Activated B cell treated with CpG ODN at 0.5 μM for 24 hours (primary cell): ENCODE results near the gene ZNF71. TPM values are rescaled to one million over a fixed set of nuclear protein-coding genes. Genes with fewer than 3 reads are reported as not detected.

Experiments used
- ATAC-seq: fragments of 200-7000 bp; cut with Tn5 transposase; one replicate; pipeline ENCODE4 v1.10.0; 2021; ENCODE audit warnings: low read depth, mild to moderate bottlenecking, moderate library complexity
- CTCF ChIA-PET: fragments of 350-600 bp; sonication (Branson Sonifier 250); formaldehyde crosslinking; loops from one replicate; lab custom pipeline; 2021; ENCODE audit warnings: antibody characterized with exemption; lab: Charles Lee
- POLR2A ChIA-PET: fragments of 350-600 bp; sonication (Branson Sonifier 250); formaldehyde crosslinking; loops from one replicate; lab custom pipeline; 2021; ENCODE audit warnings: antibody characterized with exemption; lab: Charles Lee
- DNase-seq: peaks from one replicate; pipeline ENCODE4 v3.0.0; 2022
- H3K27ac Mint-ChIP-seq: one replicate; pipeline ENCODE4 v1.8.0; 2020; ENCODE audit warnings: mixed read lengths
- H3K27me3 Mint-ChIP-seq: one replicate; pipeline ENCODE4 v1.8.0; 2021; ENCODE audit warnings: mixed read lengths
- H3K36me3 Mint-ChIP-seq: one replicate; pipeline ENCODE4 v1.8.0; 2021; ENCODE audit warnings: low read depth, mixed read lengths
- H3K4me1 Mint-ChIP-seq: one replicate; pipeline ENCODE4 v1.8.0; 2021; ENCODE audit warnings: mixed read lengths
- H3K4me3 Mint-ChIP-seq: one replicate; pipeline ENCODE4 v1.8.0; 2020; ENCODE audit warnings: mild to moderate bottlenecking, mixed read lengths
- H3K9me3 Mint-ChIP-seq: one replicate; pipeline ENCODE4 v1.8.0; 2020; ENCODE audit warnings: mixed read lengths
- intact Hi-C: fragments of 100-400 bp; cut with micrococcal nuclease; formaldehyde crosslinking; loops from one replicate; pipeline ENCODE4 v1.15.1; 2024
- total RNA-seq: library from RNA; stranded (reverse); gene quantifications from 2 replicates; pipeline ENCODE4 v1.2.3, GENCODE V29; 2022
- TF ChIP-seq, protein P1 (sequence below): fragments of 200-600 bp; IDR thresholded peaks from one replicate; pipeline ENCODE4 v1.8.0; 2022; ENCODE audit warnings: antibody characterized with exemption, mild to moderate bottlenecking

Gene ZNF71
- total RNA-seq, 1 donor from 2014 or later = 6.7 TPM

DNA sequence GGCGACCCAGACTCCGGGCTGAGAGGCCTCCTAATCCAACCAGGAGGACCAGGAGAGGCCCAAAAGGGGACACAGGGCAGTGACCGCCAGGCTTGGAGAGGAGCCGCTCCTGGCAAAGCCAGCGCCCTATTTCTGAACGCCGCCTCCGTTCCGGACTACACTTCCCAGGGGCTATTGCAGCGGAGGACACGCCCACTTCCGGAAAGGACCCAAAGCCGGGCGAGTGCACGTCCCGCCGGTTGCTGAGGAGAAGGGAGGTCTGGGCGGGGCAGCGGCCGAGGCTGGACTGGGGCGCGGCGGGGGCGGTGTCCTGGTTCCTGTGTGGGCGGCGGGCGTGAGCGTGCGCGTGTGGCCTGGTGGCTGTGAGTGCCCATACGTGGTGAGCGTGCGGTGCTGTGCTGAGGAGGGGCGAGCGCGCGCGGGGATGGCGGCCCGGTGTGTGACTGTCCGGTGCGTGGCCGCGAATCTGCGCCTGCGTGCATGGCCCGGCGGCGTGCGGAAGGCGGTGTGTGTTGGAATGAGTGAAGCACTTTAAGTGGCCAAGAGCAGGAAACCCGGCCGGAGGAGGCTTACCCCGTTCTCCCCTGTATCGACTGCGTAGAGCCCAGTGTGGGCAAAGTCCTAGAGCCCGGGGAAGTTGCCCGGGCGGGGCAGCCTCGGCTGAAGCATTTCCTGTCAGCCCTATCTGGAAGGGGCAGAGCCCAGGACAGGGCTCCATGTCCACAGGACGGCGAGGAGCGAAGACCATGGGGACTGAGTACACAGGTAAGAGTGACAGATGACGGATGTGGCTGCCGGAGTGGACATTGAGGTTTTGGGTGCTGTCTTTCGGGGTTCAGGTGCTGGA is 27.6 kb upstream of the ZNF71 start, which contains the start of gene ZNF470:
Gene ZNF470 (plus strand): TSS at position 195 of the 847 bp plus-strand sequence. CDS start 2,844 bp downstream, outside the sequence.
- Mint-ChIP-seq H3K27me3 (no peaks in the 10 kb centered on the region), H3K4me1 (peaks cover 15% of the 10 kb centered on the region), H3K4me3 (peak within 1 kb of the TSS; percentile 96), H3K36me3 (peaks cover 72% of the 10 kb centered on the region), H3K9me3 (peaks cover 35% of the 10 kb centered on the region), H3K27ac (peak within 1 kb of the TSS; percentile 88)
- DNase-seq (peak; percentile 86), ATAC-seq (peak; percentile 98)
- CTCF ChIA-PET = no interaction called here
- intact Hi-C loops = loop anchor here (1.0 to 10.0 kb wide), 5 partner anchors 28 to 253 kb away; partner anchors contain the start of genes ZFP28, ZNF583, ZNF71 and ZSCAN5A
- TF ChIP-seq, protein P1, sequence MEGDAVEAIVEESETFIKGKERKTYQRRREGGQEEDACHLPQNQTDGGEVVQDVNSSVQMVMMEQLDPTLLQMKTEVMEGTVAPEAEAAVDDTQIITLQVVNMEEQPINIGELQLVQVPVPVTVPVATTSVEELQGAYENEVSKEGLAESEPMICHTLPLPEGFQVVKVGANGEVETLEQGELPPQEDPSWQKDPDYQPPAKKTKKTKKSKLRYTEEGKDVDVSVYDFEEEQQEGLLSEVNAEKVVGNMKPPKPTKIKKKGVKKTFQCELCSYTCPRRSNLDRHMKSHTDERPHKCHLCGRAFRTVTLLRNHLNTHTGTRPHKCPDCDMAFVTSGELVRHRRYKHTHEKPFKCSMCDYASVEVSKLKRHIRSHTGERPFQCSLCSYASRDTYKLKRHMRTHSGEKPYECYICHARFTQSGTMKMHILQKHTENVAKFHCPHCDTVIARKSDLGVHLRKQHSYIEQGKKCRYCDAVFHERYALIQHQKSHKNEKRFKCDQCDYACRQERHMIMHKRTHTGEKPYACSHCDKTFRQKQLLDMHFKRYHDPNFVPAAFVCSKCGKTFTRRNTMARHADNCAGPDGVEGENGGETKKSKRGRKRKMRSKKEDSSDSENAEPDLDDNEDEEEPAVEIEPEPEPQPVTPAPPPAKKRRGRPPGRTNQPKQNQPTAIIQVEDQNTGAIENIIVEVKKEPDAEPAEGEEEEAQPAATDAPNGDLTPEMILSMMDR = no peak
- POLR2A ChIA-PET = no interaction called here

DNA sequence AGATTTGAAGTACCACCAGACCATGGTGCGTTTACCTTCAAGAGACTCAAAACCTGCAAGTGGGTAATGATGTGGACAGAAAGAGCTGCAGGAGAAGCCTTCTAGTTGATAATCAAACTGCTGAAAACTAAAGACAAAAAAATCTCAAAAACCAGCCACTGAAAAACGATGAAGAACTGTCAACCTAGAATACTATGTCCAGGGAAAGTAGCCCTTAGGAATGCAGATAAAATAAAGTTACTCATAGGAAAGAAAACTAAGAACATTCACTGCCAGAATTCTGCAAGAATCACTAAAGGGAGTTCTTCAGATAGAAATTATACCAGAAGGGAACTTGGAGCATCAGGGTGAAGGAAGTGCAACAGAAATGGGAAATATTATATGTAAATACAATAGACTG is 22.5 kb upstream of the ZNF71 start:
- peaks cover 48% of the 10 kb centered on the region for H3K9me3 Mint-ChIP-seq
- intact Hi-C loops = no loop called here
- peaks cover 84% of the 10 kb centered on the region for H3K36me3 Mint-ChIP-seq
- no peaks in the 10 kb centered on the region for H3K27me3 Mint-ChIP-seq
- TF ChIP-seq, protein P1 = no peak
- H3K4me1 Mint-ChIP-seq = peaks cover 6% of the 10 kb centered on the region
- ATAC-seq (no peak), DNase-seq (no peak)
- no peak overlapping the region for H3K27ac Mint-ChIP-seq
- POLR2A ChIA-PET = no interaction called here
- CTCF ChIA-PET = no interaction called here
- no peak overlapping the region for H3K4me3 Mint-ChIP-seq

DNA sequence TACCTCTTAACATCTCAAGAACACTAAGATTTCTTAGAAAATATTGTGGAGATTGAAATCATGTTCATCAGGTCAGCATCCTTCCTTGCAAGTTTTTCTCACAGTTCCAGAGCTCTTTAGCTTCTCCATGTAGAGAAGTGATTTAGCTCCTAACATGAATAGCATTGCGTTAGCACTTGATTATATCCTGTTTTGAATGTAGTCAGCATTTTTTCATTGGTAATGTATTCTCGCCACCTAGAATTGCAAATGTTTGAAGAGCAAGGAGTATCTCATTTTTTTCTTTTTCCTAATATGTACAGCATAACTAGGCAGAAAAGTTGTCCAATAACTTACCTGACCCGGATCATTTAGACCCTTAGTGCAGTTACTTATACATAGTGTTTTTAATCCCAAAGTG is 21.2 kb upstream of the ZNF71 start:
- H3K36me3 Mint-ChIP-seq = peaks cover 82% of the 10 kb centered on the region
- ChIA-PET CTCF (no interaction called here), POLR2A (no interaction called here)

GRCh38 chr19:56577719-56578602 is 17.1 kb upstream of the ZNF71 start:
- Mint-ChIP-seq H3K27me3 (no peaks in the 10 kb centered on the region), H3K4me3 (no peak overlapping the region), H3K4me1 (no peaks in the 10 kb centered on the region), H3K9me3 (peaks cover 52% of the 10 kb centered on the region), H3K27ac (no peak overlapping the region), H3K36me3 (peaks cover 68% of the 10 kb centered on the region)
- ChIA-PET CTCF (no interaction called here), POLR2A (no interaction called here)
- DNase-seq = no peak
- intact Hi-C loops = no loop called here
- ATAC-seq = no peak
- TF ChIP-seq, protein P1 = no peak

More for the DNA sequence above, 21.2 kb upstream of the ZNF71 start:
- no peak for ATAC-seq
- TF ChIP-seq, protein P1 = no peak
- DNase-seq = no peak
- Mint-ChIP-seq H3K4me1 (no peaks in the 10 kb centered on the region), H3K27ac (no peak overlapping the region), H3K4me3 (no peak overlapping the region), H3K27me3 (no peaks in the 10 kb centered on the region), H3K9me3 (peaks cover 52% of the 10 kb centered on the region)
- intact Hi-C loops = no loop called here
